Bronchial epithelial cell (primary cell): ENCODE data around the gene DPPA2. TPM values are rescaled to one million over a fixed set of nuclear protein-coding genes. Genes with fewer than 3 reads are reported as not detected.

Source experiments
- DNase-seq: peaks from one replicate; pipeline ENCODE4 v3.0.0-alpha.2; 2010; ENCODE audit warnings: low read depth
- FAIRE-seq: peaks from 2 replicates; lab custom pipeline; 2011; peaks lifted over from hg19 to GRCh38; lab: Jason Lieb, UNC
- H3K27me3 ChIP-seq: 2 replicates; pipeline ENCODE4 v1.5.1; 2011; ENCODE audit warnings: low read length; ENCODE audit not compliant: control insufficient read depth, insufficient read depth
- H3K36me3 ChIP-seq: 2 replicates; pipeline ENCODE4 v1.5.1; 2011; ENCODE audit warnings: low read length; ENCODE audit not compliant: control insufficient read depth, insufficient read depth
- H3K4me3 ChIP-seq: 2 replicates; pipeline ENCODE4 v1.5.1; 2011; ENCODE audit warnings: mild to moderate bottlenecking, low read depth, low read length, control low read depth
- CTCF ChIP-seq: IDR thresholded peaks from 2 replicates; pipeline ENCODE4 v1.5.1; 2011; ENCODE audit warnings: mild to moderate bottlenecking, moderate library complexity, low read length, control low read depth, inconsistent platforms; ENCODE audit not compliant: insufficient read depth, severe bottlenecking
- total RNA-seq: library from RNA; depleted of rRNA; stranded (reverse); fragments of >200 nt; gene quantifications from 2 replicates; pipeline ENCODE4 v1.2.1, GENCODE V29; 2014

The DPPA2 gene
- total RNA-seq, 1 donor from 2014 or later = not detected

- no peak for DNase-seq
- TF ChIP-seq CTCF = no peak
- no peaks in the 10 kb centered on the region for H3K36me3 ChIP-seq
- no peaks in the 10 kb centered on the region for H3K27me3 ChIP-seq
- H3K4me3 ChIP-seq = no peak overlapping the region
- no peak for FAIRE-seq
These were observed 63.7 kb downstream of the DPPA2 start for GRCh38 chr3:109252641-109253040.

Other genes starting within 250 kb of the DPPA2 start
- not detected in 2 replicates for gene MORC1, start 198.4 kb downstream of the DPPA2 start, total RNA-seq
- gene C3orf85, start 179.8 kb downstream of the DPPA2 start, total RNA-seq = not detected in 2 replicates
- not detected in 2 replicates for gene DPPA4, start 21.0 kb upstream of the DPPA2 start, total RNA-seq